Lower lobe of right lung (tissue), 2 donors: ENCODE measurements around the gene MACROD2. TPM values are rescaled to one million over a fixed set of nuclear protein-coding genes. Genes with fewer than 3 reads are reported as not detected.

Source experiments
- ATAC-seq, 2 donors: fragments of 200-7000 bp; cut with Tn5 transposase; one replicate each; pipeline ENCODE4 v1.9.1; 2020 to 2022; ENCODE audit warnings: mild to moderate bottlenecking in 2 of 2, moderate library complexity in 2 of 2
- DNase-seq: peaks from one replicate; pipeline ENCODE4 v3.0.0-alpha.2; 2020
- H3K27ac ChIP-seq: fragments of 200-600 bp; one replicate; pipeline ENCODE4 v1.8.0; 2022
- H3K27me3 ChIP-seq: fragments of 200-600 bp; one replicate; pipeline ENCODE4 v1.8.0; 2022; ENCODE audit warnings: low read depth
- H3K36me3 ChIP-seq: fragments of 200-600 bp; one replicate; pipeline ENCODE4 v1.8.0; 2022; ENCODE audit warnings: mild to moderate bottlenecking
- H3K4me1 ChIP-seq: fragments of 200-600 bp; one replicate; pipeline ENCODE4 v1.8.0; 2022
- H3K4me3 ChIP-seq: fragments of 200-600 bp; one replicate; pipeline ENCODE4 v1.8.0; 2022; ENCODE audit warnings: mild to moderate bottlenecking
- H3K9me3 ChIP-seq: fragments of 200-600 bp; one replicate; pipeline ENCODE4 v1.8.0; 2022
- intact Hi-C: fragments of 100-400 bp; cut with DNase I; formaldehyde crosslinking; loops from one replicate; pipeline ENCODE4 v1.11.0; 2022
- total RNA-seq: library from RNA; stranded (reverse); fragmentation: NEBNext Ultra II Directional; extraction: Animal tissue kit (Norgen Biotek cat#: 25700); gene quantifications from one replicate; pipeline ENCODE4 v1.2.1, GENCODE V29; 2021
- TF ChIP-seq, protein P1 (sequence below): fragments of 200-600 bp; IDR thresholded peaks from one replicate; pipeline ENCODE4 v1.8.0; 2022; ENCODE audit warnings: antibody characterized with exemption, mild to moderate bottlenecking
- donor health status: DM: no; HTN: yes; CAD: no; lungs with severe emphysema.

The MACROD2 gene
- total RNA-seq, 1 donor from 2014 or later: 73.0 TPM

- no peaks in the 10 kb centered on the region for H3K36me3 ChIP-seq
- H3K27ac ChIP-seq: no peak overlapping the region
- no peak for ATAC-seq
- H3K9me3 ChIP-seq: no peaks in the 10 kb centered on the region
- no peak for DNase-seq
- H3K4me1 ChIP-seq: peaks cover 12% of the 10 kb centered on the region
- TF ChIP-seq, protein P1, sequence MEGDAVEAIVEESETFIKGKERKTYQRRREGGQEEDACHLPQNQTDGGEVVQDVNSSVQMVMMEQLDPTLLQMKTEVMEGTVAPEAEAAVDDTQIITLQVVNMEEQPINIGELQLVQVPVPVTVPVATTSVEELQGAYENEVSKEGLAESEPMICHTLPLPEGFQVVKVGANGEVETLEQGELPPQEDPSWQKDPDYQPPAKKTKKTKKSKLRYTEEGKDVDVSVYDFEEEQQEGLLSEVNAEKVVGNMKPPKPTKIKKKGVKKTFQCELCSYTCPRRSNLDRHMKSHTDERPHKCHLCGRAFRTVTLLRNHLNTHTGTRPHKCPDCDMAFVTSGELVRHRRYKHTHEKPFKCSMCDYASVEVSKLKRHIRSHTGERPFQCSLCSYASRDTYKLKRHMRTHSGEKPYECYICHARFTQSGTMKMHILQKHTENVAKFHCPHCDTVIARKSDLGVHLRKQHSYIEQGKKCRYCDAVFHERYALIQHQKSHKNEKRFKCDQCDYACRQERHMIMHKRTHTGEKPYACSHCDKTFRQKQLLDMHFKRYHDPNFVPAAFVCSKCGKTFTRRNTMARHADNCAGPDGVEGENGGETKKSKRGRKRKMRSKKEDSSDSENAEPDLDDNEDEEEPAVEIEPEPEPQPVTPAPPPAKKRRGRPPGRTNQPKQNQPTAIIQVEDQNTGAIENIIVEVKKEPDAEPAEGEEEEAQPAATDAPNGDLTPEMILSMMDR: no peak
- no peak overlapping the region for H3K4me3 ChIP-seq
- intact Hi-C loops: no loop called here
- no peaks in the 10 kb centered on the region for H3K27me3 ChIP-seq
Measured at GRCh38 chr20:16097788-16098187, 2102.5 kb downstream of the MACROD2 start.

- peaks cover 12% of the 10 kb centered on the region for H3K4me1 ChIP-seq
- intact Hi-C loops: no loop called here
- TF ChIP-seq, protein P1: no peak
- H3K4me3 ChIP-seq: no peak overlapping the region
- no peak overlapping the region for H3K27ac ChIP-seq
- no peaks in the 10 kb centered on the region for H3K9me3 ChIP-seq
- DNase-seq (no peak), ATAC-seq (peak; percentile 41 to 43)
- H3K36me3 ChIP-seq: no peaks in the 10 kb centered on the region
- no peaks in the 10 kb centered on the region for H3K27me3 ChIP-seq
Measured at GRCh38 chr20:16098890-16099639, 2103.7 kb downstream of the MACROD2 start.

DNA sequence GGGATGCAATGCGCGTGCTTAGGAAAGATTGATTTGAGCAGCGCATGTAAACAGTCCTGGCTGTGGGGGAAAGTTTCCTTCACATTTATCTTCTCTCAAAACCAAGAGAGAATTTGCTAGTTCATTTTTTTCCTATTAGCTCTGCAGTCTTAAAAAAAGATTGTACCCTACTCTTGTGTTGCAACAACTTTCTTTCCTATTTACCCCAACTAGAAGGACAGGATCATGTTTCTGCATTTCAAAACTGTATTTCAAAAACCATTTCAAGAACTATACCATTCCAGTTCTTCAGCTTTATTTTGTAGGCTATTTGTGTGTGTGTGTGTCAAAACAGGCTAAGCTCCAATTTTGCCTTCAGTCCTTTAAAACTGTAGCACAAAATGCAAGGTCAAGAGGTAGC lies 2104.8 kb downstream of the MACROD2 start:
- Histone ChIP-seq H3K9me3 (no peaks in the 10 kb centered on the region), H3K36me3 (no peaks in the 10 kb centered on the region), H3K27me3 (no peaks in the 10 kb centered on the region), H3K27ac (no peak overlapping the region), H3K4me3 (no peak overlapping the region), H3K4me1 (peaks cover 12% of the 10 kb centered on the region)
- ATAC-seq: no peak
- intact Hi-C loops: no loop called here
- DNase-seq: no peak
- TF ChIP-seq, protein P1: no peak

GRCh38 chr20:16100767-16101166 lies 2105.5 kb downstream of the MACROD2 start:
- H3K4me3 ChIP-seq: no peak overlapping the region
- DNase-seq (no peak), ATAC-seq (no peak)
- H3K9me3 ChIP-seq: no peaks in the 10 kb centered on the region
- peaks cover 12% of the 10 kb centered on the region for H3K4me1 ChIP-seq
- H3K27ac ChIP-seq: no peak overlapping the region
- TF ChIP-seq, protein P1: no peak
- intact Hi-C loops: no loop called here
- no peaks in the 10 kb centered on the region for H3K27me3 ChIP-seq
- H3K36me3 ChIP-seq: no peaks in the 10 kb centered on the region

Other genes with a start within 250 kb of the MACROD2 start
- 12.4 TPM for gene ESF1, start 210.6 kb upstream of the MACROD2 start, total RNA-seq
- gene NDUFAF5, start 210.5 kb upstream of the MACROD2 start, total RNA-seq: 14.1 TPM
- not detected for gene SEL1L2, start 4.9 kb upstream of the MACROD2 start, total RNA-seq